ENCODE measurements around the gene DDX25. TPM values are rescaled to one million over a fixed set of nuclear protein-coding genes. Genes with fewer than 3 reads are reported as not detected.

DDX25 gene
- total RNA-seq, 4 donors from 2014 or later: 0.60 to 2.5 TPM; not detected in 2

- ATAC-seq (ENCODE audit: low FRiP score) (no peak), DNase-seq (ENCODE audit: low spot score) (no peak)
- no peak for TF ChIP-seq CTCF (IDR thresholded peaks at IDR 0.05)
Observed at GRCh38 chr11:125943661-125944349, 39.5 kb downstream of the DDX25 start.

- TF ChIP-seq CTCF (IDR thresholded peaks at IDR 0.05): no peak
- DNase-seq (ENCODE audit: low spot score): no peak
- no peak for ATAC-seq (ENCODE audit: low FRiP score)
Observed at GRCh38 chr11:125944350-125945010, 40.2 kb downstream of the DDX25 start.

GRCh38 chr11:125945011-125945796 is 40.9 kb downstream of the DDX25 start:
- no peak for TF ChIP-seq CTCF (IDR thresholded peaks at IDR 0.05)
- no peak for DNase-seq (ENCODE audit: low spot score)
- ATAC-seq (ENCODE audit: low FRiP score): no peak

- ATAC-seq (ENCODE audit: low FRiP score) (no peak), DNase-seq (ENCODE audit: low spot score) (no peak)
- TF ChIP-seq CTCF (IDR thresholded peaks at IDR 0.05): no peak
Observed at GRCh38 chr11:125945797-125946520, 41.7 kb downstream of the DDX25 start, which contains the start of gene VSIG10L2. VSIG10L2 (plus strand) TSS chr11:125946044; CDS start chr11:125946056, 12 bp downstream.

- ATAC-seq (ENCODE audit: low FRiP score) (no peak), DNase-seq (ENCODE audit: low spot score) (no peak)
- TF ChIP-seq CTCF (IDR thresholded peaks at IDR 0.05): no peak
Observed at GRCh38 chr11:125946712-125947418, 42.6 kb downstream of the DDX25 start.

Measured in omental fat pad (tissue), 4 donors.